COLO668 (cell line): Measurements from ENCODE around the gene KANK4.
"Not testable (repeated sequence)": the region's sequence is repeated elsewhere in the genome, so short reads cannot be mapped to it uniquely, and the experiment has no call there.

Experiments
- DNase-seq: peaks from one replicate; lab custom pipeline; 2025; ENCODE audit not compliant: unreplicated experiment; lab: John Stamatoyannopoulos, UW

Gene KANK4

GRCh38 chr1:62240651-62241370 lies 78.4 kb downstream of the KANK4 start:
- no peak for DNase-seq

GRCh38 chr1:62239652-62240403 lies 79.4 kb downstream of the KANK4 start:
- DNase-seq, result not testable (repeated sequence)

GRCh38 chr1:62238507-62238906 lies 80.7 kb downstream of the KANK4 start:
- no peak for DNase-seq

- no peak for DNase-seq
Observed at GRCh38 chr1:62237950-62238374, 81.3 kb downstream of the KANK4 start.

GRCh38 chr1:62237361-62237760 lies 81.9 kb downstream of the KANK4 start:
- DNase-seq, result no peak

GRCh38 chr1:62235576-62235975 lies 83.7 kb downstream of the KANK4 start:
- DNase-seq, result no peak

GRCh38 chr1:62234688-62235087 lies 84.5 kb downstream of the KANK4 start:
- no peak for DNase-seq

GRCh38 chr1:62233926-62234450 lies 85.2 kb downstream of the KANK4 start:
- no peak for DNase-seq

- DNase-seq, result no peak
Observed at GRCh38 chr1:62232871-62233278, 86.4 kb downstream of the KANK4 start.

- no peak for DNase-seq
Observed at GRCh38 chr1:62230718-62231117, 88.5 kb downstream of the KANK4 start.

- no peak for DNase-seq
Observed at GRCh38 chr1:62229932-62230331, 89.3 kb downstream of the KANK4 start.

GRCh38 chr1:62229468-62229867 lies 89.8 kb downstream of the KANK4 start:
- DNase-seq, result no peak

- no peak for DNase-seq
Observed at GRCh38 chr1:62228883-62229187, 90.4 kb downstream of the KANK4 start.

- DNase-seq, result no peak
Observed at GRCh38 chr1:62228136-62228882, 90.9 kb downstream of the KANK4 start.

- no peak for DNase-seq
Observed at GRCh38 chr1:62227496-62227895, 91.7 kb downstream of the KANK4 start.

GRCh38 chr1:62224182-62224581 lies 95.1 kb downstream of the KANK4 start:
- DNase-seq, result no peak

- DNase-seq, result no peak
Observed at GRCh38 chr1:62222321-62222720, 96.9 kb downstream of the KANK4 start.

- no peak for DNase-seq
Observed at GRCh38 chr1:62221171-62221570, 98.1 kb downstream of the KANK4 start.

GRCh38 chr1:62220456-62220855 lies 98.8 kb downstream of the KANK4 start:
- DNase-seq, result not testable (repeated sequence)

GRCh38 chr1:62218604-62219003 lies 100.6 kb downstream of the KANK4 start:
- DNase-seq, result no peak

- DNase-seq, result no peak
Observed at GRCh38 chr1:62213075-62213914, 105.9 kb downstream of the KANK4 start.
